Measurements from ENCODE around the gene AGER.

DNA sequence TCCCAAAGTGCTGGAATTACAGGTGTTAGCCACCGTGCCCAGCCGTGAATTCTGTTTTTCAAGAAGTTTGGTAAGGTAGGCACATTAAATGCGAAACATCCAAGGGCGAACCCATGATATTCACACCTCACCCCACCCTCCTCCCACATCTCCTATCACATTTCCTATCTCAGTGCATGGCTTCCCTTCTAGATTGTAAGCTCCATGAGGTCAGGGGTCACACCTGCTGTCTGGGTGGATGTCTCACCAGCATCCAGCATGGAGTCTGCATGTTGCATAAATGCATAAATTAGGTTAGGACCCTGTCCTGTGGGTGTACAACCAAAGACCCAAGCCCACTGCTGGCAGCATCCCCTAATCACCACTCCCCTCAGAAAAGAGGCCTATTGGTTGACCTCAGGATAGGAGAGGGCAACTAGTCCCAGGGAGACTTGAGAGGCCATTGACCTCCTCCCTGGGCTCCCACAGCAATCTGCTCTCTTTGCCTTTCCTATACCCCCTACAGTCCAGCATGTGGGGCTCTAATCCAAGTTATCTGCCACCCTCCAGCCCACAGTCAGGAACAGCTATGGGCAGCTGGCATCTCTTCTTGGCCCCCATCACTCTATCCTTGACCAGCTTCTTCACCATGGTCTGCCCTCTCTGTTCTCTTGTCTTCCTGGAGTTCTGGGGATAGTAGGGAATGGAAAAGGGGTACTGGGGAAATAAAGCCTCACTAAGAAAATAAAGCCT lies 36.5 kb downstream of the AGER start:
- TF ChIP-seq, protein P1, sequence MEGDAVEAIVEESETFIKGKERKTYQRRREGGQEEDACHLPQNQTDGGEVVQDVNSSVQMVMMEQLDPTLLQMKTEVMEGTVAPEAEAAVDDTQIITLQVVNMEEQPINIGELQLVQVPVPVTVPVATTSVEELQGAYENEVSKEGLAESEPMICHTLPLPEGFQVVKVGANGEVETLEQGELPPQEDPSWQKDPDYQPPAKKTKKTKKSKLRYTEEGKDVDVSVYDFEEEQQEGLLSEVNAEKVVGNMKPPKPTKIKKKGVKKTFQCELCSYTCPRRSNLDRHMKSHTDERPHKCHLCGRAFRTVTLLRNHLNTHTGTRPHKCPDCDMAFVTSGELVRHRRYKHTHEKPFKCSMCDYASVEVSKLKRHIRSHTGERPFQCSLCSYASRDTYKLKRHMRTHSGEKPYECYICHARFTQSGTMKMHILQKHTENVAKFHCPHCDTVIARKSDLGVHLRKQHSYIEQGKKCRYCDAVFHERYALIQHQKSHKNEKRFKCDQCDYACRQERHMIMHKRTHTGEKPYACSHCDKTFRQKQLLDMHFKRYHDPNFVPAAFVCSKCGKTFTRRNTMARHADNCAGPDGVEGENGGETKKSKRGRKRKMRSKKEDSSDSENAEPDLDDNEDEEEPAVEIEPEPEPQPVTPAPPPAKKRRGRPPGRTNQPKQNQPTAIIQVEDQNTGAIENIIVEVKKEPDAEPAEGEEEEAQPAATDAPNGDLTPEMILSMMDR (IDR thresholded peaks at IDR 0.05), result no peak
- TF ChIP-seq POLR2A (IDR thresholded peaks at IDR 0.05), result no peak
